Measurements from ENCODE around the gene ZIC2. TPM values are rescaled to one million over a fixed set of nuclear protein-coding genes. Genes with fewer than 3 reads are reported as not detected.
"Not testable (repeated sequence)": the region's sequence is repeated elsewhere in the genome, so short reads cannot be mapped to it uniquely, and the experiment has no call there.

Gene ZIC2
- under 1 TPM; 0.08 to 0.27 TPM for total RNA-seq
- long read RNA-seq, result 0 reads

- ATAC-seq, result no peak
- no peak for DNase-seq
- intact Hi-C loops (cut with DNase I, micrococcal nuclease), result no loop called here
These were observed at the start of gene ZIC2 for GRCh38 chr13:99981735-99982035. Gene ZIC2 (plus strand): TSS chr13:99981784. CDS start chr13:99982065, 281 bp downstream.

GRCh38 chr13:99932912-99933311, 48.7 kb upstream of the ZIC2 start:
- DNase-seq (no peak), ATAC-seq (no peak)
- intact Hi-C loops (cut with DNase I, micrococcal nuclease), result no loop called here

- intact Hi-C loops (cut with DNase I, micrococcal nuclease), result no loop called here
- ATAC-seq, result no peak
- no peak for DNase-seq
These were observed 45.8 kb upstream of the ZIC2 start for GRCh38 chr13:99935772-99936171.

DNA sequence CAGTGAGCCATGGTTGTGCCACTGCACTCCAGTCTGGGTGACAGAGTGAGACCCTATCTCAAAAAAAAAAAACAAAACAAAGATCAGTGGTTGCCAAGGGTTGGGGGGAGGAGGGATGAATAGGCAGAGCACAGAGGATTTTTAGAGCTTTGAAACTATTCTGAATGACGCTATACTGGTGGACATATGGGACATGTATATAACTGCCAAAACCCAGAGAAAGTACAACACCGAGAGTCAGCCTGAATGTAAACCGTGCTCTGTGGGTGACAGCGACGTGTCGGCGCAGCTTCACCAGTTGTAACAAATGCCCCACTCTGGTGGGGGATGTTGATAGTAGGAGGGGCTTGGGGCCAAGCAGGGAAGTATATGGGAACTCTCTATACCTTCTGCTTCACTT, 42.9 kb upstream of the ZIC2 start:
- DNase-seq (no peak), ATAC-seq (no peak)
- intact Hi-C loops (cut with DNase I, micrococcal nuclease), result no loop called here

- intact Hi-C loops (cut with DNase I, micrococcal nuclease), result no loop called here
- ATAC-seq (peak; percentile 90), DNase-seq (peak; percentile 60 to 76)
These were observed 40.5 kb upstream of the ZIC2 start for GRCh38 chr13:99941086-99941485.

- intact Hi-C loops (cut with DNase I, micrococcal nuclease), result no loop called here
These were observed 39.7 kb upstream of the ZIC2 start for GRCh38 chr13:99941911-99942310.

DNA sequence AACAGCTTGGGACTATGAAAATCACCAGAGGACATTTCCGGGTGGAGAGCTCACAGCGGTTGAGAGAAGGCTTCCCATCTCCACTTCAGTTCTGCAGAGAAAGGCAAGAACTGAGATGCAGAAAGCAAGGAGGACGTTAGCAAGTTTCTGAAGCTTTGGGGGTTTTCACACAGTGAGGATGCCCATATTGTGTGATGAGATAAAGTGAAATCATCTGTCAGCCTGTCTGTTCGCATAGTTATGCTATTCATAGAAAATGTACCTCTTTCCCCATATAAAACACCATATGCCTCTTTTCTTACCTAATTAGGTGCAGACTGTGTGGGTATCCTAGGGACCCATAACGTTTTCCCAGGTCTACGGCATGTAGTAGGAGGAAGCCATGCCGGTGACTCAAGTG, 37.5 kb upstream of the ZIC2 start:
- ATAC-seq (no peak), DNase-seq (no peak)
- intact Hi-C loops (cut with DNase I, micrococcal nuclease), result no loop called here

More at GRCh38 chr13:99941911-99942310, 39.7 kb upstream of the ZIC2 start:
- DNase-seq, result no peak
- peak; percentile 48 for ATAC-seq

DNA sequence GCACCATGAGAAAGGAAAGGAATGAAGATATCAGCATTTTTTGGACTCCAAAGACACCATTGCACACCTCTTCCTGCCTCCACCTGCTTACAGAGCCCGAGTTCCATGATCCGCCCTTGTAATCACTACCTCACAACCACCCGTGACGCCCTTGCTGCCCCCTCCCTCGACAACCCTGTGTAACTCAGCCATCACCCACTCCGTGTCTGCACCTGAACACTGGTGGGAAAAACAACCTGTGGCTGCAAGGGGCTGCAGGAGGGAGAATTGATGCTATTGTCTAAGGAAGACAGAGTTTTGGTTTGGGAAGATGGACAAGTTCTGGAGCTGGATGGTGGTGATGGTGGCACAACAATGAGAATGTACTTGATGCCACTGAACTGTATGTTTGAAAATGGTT, 37.0 kb upstream of the ZIC2 start:
- ATAC-seq (no peak), DNase-seq (no peak)
- intact Hi-C loops (cut with DNase I, micrococcal nuclease), result no loop called here

GRCh38 chr13:99945515-99945914, 36.1 kb upstream of the ZIC2 start:
- intact Hi-C loops (cut with DNase I, micrococcal nuclease); DNase-seq; ATAC-seq: not testable (repeated sequence)

DNA sequence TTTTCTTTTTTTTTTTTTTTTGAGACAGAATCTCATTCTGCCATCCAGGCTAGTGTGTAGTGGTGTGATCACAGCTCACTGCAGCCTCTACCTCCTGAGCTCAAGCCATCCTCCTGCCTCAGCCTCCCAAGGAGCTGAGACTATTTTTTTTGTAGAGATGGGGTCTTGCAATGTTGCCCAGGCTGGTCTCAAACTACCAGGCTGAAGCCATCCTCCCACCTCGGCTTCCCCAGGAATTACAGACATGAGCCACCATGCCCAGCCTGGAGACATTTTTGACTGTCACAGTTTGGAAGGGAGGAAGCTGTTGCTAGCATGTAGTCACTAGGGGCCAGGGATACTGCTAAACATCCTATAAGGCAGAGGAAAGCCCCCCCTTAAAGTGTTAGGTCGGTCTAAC, 33.9 kb upstream of the ZIC2 start:
- intact Hi-C loops (cut with DNase I, micrococcal nuclease), result no loop called here
- DNase-seq (no peak), ATAC-seq (no peak)

DNA sequence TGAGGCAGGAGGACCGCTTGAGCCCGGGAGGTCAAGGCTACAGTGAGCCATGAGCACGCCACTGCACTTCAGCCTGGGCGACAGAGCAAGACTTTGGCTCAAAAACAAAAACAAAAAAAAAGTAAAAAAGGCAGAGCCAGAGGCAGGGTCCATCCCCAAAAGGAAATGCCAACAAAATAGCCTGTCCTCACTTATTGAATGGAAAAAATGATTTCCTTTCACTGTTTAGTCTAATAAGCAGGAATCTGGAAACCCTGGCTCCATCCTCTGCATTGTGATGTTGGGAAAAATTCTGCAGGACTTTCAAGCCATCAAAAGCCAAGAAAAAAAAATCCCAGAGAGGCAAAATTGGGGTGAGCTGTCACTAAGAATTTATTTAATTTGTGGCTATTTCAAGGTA, 33.2 kb upstream of the ZIC2 start:
- intact Hi-C loops (cut with DNase I, micrococcal nuclease), result no loop called here
- DNase-seq (no peak), ATAC-seq (no peak)

DNA sequence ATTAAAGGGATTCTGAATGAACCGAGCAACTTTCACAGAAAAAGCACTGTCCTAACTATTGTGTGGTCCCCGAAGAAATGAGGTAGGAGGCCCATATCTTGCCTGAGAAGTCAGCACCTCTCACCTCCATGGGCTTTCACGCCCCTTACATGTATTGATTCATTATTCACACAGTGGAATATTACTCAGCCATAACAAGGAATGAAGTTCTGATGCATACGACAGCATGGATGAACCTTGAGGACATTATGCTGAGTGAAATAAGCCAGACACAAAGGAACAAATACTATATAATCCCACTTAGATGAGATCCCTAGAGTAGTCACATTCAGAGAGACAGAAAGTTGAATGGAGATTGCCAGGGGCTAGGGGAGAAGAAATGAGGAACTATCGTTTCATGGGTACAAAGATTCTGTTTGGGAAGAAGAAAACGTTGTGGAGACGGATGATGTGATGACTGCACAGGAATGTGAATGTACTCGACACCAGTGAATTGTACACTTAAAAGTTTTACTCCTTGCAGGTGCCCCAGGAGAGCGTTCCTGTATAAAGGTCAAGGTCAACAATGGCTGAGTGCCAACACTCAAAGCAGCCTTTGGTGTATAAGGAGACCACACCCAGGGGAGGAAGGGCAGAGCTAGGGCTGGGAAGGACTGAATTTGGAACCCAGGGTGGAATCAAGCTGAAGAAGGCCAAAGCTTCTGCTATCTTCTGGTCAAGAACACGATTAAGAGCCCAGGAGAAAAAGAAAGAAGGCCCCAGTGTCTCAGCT, 32.5 kb upstream of the ZIC2 start:
- ATAC-seq, result peak; percentile 71
- DNase-seq, result no peak
- intact Hi-C loops (cut with DNase I, micrococcal nuclease), result no loop called here

DNA sequence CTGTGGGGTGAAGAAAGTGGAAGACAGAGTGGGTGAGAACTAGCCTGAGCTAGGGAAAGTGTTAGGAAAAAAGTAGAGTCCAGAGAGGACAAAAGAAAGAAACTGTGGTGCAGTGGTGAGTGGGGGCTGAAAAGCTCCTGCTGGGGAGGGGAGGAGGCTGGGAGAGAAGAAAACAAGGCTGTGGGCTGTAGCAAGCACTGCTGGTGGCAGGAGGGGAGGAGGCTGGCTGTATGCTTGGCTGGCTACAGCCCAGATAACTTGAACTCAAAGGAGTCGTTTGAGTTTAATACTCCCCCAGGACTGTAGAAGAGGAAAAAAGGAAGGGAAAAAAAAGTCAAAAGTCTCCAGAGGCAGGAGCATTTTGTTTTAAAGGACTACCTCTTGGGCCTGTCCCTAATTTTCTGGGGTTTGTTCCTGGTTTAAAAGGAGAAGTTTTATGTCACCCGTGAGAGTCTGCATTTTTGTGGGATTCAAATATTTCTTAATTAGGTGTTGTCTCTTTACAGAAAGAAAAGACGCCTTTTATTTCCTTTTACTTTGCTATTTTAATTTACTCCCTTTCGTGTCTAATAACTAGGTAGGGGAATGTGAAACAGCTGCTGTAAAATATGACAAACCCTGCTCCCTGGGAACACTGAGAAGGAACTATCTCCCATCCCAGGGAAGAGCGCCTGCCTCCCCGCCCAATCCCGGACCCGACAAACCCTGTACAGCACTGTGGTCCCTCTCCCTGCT, 31.7 kb upstream of the ZIC2 start:
- intact Hi-C loops (cut with DNase I, micrococcal nuclease), result no loop called here
- no peak for DNase-seq
- peak; percentile 49 for ATAC-seq

DNA sequence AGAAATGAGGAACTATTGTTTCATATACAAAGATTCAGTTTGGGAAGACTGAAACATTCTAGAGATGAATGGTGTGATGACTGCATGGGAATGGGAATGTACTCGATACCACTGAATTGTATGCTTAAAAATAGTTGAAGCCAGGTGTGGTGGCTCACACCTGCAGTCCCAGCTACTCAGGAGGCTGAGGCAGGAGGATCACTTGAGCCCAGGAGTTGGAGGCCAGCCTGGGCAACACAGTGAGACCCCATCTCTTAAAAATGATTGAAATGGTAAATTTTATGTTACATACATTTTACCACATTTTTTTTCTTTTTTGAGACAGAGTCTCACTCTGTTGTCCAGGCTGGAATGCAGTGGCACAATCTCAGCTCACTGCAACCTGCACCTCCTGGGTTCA, 29.9 kb upstream of the ZIC2 start:
- intact Hi-C loops (cut with DNase I, micrococcal nuclease); DNase-seq; ATAC-seq: not testable (repeated sequence)

DNA sequence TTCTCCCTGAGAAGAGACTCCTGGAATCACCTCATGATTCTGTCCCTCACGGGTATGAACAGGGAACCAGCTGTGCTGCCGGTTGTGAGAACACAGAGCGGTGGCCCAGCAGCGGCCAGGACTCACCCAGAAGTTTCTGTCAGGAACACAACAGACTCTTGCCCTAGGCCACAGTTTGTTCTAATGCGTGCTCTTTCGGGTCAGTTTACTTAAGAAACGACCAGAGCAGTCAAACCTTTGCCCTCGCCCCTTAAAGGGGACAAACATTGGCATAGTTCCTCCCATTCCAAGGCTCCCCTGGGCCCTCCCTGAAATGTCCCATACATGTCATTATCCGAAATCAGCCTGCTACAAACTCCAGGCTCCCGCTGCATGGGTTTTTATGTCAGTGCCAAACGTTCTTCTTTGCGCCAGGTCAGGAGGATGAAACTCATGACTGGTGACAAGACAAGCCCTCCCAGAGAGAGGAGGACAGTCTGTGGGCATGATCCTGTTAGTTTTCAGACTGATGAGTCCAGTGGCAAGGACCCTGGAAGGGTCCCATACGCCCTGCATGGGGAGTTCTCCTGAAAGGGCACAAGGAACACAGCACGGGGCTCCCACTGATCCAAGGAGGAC, 28.3 kb upstream of the ZIC2 start:
- intact Hi-C loops (cut with DNase I, micrococcal nuclease), result no loop called here
- ATAC-seq, result no peak

DNA sequence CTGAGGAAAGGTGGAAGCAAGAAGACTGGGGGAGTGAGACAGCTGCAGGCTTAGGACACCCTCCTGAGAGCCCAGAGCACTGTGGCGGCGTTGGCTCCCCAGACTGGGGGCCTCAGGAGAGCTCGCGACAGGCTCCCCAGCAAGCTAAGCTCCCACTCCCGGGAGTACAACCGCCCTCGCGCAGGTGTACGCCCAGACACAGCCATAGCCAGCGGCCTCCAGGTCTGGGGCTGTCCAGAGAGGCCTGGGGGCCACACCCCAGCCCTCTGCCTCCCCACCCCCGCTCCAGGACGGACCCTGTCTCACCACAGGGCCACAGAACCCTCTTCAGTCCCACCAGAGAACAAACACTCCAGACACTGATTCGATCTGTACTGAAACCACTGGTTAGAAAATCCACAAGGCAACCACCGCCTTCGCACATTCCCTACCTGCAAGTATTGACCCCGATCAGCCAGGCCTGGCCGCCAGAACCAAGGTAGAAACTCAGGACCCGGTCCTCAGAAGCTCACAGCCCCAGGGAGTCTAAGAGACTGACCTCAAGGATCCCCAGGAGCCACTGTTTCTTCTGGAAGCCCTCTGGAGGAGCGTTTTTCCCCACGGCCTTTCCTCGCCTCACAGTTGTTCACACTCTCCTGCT, 26.4 kb upstream of the ZIC2 start:
- ATAC-seq (no peak), DNase-seq (no peak)
- intact Hi-C loops (cut with DNase I, micrococcal nuclease), result no loop called here

More for the DNA sequence above, 28.3 kb upstream of the ZIC2 start:
- DNase-seq, result no peak

DNA sequence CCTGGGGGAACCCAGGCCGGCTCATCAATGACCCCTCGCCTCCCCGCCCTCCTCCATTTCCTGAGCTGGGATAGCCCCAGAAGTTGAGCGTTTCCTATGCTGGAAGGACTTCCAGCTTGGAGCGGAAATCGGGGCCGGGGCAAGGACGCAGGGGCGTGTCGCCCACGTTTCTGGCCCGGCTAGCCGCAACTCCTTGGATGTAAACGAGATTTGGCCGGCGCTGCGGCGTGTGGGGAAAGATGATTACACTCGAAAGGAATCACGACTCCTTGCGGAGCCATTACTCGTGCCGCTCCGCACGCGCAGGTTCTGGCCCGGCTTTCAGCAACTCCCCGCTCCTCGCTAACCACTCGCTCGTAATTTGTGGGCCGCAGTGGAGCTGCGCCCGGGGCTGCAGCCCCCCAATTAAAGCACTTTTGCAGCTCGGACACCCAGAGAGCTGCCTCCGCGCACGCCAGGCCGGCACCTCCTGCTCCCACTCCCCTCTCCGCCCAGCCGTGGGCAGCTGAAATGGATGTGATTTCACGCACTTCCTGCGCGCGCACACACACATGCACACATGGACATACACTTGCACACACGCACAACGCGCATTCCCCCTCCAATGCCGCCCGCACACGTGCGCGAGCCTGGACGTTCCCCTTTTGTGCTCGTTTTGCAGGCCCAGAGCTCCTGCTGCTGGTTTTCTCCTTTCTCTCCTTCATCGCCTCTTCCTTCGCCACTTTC, 25.7 kb upstream of the ZIC2 start:
- DNase-seq (no peak), ATAC-seq (peak; percentile 40)
- intact Hi-C loops (cut with DNase I, micrococcal nuclease), result no loop called here

DNA sequence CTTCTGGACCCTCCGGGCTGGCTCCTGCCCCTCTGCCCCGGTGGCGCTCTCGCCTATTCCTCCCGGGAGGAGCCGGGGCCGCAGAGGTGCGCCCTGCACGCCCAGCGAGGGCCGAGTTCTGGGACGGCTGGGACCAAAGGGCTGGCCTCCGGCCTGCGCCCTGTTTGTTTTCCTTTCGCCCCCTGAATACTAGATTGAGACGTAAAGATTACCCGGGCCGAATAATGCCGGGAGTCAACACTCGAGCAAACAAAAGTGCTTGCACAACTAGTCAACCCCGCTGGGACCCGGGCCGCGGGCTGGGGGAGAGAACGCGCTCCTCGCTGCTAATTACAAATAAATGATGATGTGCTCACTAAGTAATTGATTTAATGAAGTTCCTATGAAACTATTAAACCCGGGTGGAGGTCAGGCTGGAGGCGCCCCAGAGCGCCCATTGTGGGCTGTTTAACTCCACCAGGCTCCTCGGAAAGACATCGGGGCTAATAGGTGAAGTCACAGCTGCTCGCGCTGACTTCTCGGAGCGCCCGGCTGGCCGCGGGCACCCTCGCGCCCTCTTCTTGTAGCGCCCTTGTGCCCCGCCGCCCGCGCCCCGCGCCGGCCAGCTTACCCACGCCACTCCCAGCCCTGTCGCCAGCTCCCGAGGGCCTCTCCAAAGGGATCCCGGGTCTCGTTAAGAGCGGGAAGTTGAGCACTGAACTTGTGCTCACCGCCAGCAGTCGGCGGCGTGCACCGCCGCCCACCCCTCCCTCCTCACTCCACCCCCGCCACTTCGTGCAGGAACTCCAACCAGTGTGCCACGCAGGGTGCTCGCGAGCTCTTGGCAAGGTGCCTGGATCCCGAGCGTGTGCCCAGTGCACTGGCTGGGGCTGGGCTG, 24.9 kb upstream of the ZIC2 start:
- intact Hi-C loops (cut with DNase I, micrococcal nuclease), result no loop called here
- ATAC-seq (peak; percentile 51), DNase-seq (no peak)

Measured in left colon (tissue), 2 donors.